OCI-LY3 (cell line): ENCODE measurements around the gene ZNHIT3.
"Not testable (repeated sequence)": the region's sequence is repeated elsewhere in the genome, so short reads cannot be mapped to it uniquely, and the experiment has no call there.

Experiments
- H2AFZ ChIP-seq: fragments of 200-600, 300-600 bp; shearing (Covaris generic); 2 replicates; pipeline ENCODE4 v1.6.0; 2014; ENCODE audit warnings: antibody characterized with exemption, low read depth, low read length
- H3K27ac ChIP-seq: fragments of 200-600, 300-600 bp; sonication (generic); 2 replicates; pipeline ENCODE4 v1.5.1; 2014; ENCODE audit warnings: mild to moderate bottlenecking, low read length, moderate library complexity, mixed read lengths
- H3K27me3 ChIP-seq: fragments of 200-600, 300-600 bp; sonication (generic); 2 replicates; pipeline ENCODE4 v1.6.1; 2014; ENCODE audit warnings: low read depth, low read length, mixed read lengths
- H3K36me3 ChIP-seq: fragments of 200-600, 300-600 bp; sonication (generic); replicated peaks from 2 replicates; pipeline ENCODE3; 2014; ENCODE audit warnings: low read depth, low read length, mixed read lengths
- H3K4me1 ChIP-seq: fragments of 300-600, 200-600 bp; sonication (generic); 2 replicates; pipeline ENCODE4 v1.6.1; 2014; ENCODE audit warnings: low read length, mixed read lengths
- H3K4me2 ChIP-seq: fragments of 200-600, 300-600 bp; sonication (generic); 2 replicates; pipeline ENCODE4 v1.6.1; 2014; ENCODE audit warnings: low read length, mixed read lengths
- H3K4me3 ChIP-seq: fragments of 300-600, 200-600 bp; sonication (generic); 2 replicates; pipeline ENCODE4 v1.5.1; 2014; ENCODE audit warnings: antibody characterized with exemption, mild to moderate bottlenecking, low read length, moderate library complexity
- H3K79me2 ChIP-seq: fragments of 300-600, 200-600 bp; shearing (Covaris generic); 2 replicates; pipeline ENCODE4 v1.6.1; 2014; ENCODE audit warnings: mild to moderate bottlenecking, low read length, mixed read lengths
- H3K9ac ChIP-seq: fragments of 300-600, 200-600 bp; shearing (Covaris generic); 2 replicates; pipeline ENCODE4 v1.6.0; 2014; ENCODE audit warnings: mild to moderate bottlenecking, low read length, moderate library complexity
- H3K9me3 ChIP-seq: fragments of 200-600, 300-600 bp; shearing (Covaris generic); 2 replicates; pipeline ENCODE4 v1.6.1; 2014; ENCODE audit warnings: low read length, mixed read lengths; ENCODE audit not compliant: insufficient read depth
- H4K20me1 ChIP-seq: fragments of 200-600, 300-600 bp; sonication (generic); 2 replicates; pipeline ENCODE4 v1.6.1; 2016; ENCODE audit warnings: low read length, mixed read lengths; ENCODE audit not compliant: insufficient read depth
- CTCF ChIP-seq: fragments of 200-600, 300-600 bp; sonication (generic); IDR thresholded peaks from 2 replicates; pipeline ENCODE4 v1.5.1; 2014; ENCODE audit warnings: antibody characterized with exemption, low read length, low read depth
- EZH2phosphoT487 ChIP-seq: fragments of 200-600 bp; shearing (Covaris generic); IDR thresholded peaks from 2 replicates; pipeline ENCODE4 v1.6.1; 2018; ENCODE audit warnings: antibody characterized with exemption, mixed run types, low read depth

Gene ZNHIT3

GRCh38 chr17:36482611-36483504 is 3.6 kb upstream of the ZNHIT3 start:
- H3K79me2 ChIP-seq, result peaks cover 13% of the 10 kb centered on the region
- H3K36me3 ChIP-seq, result no peaks in the 10 kb centered on the region
- H3K4me3 ChIP-seq, result no peak overlapping the region
- H3K4me2 ChIP-seq, result peak overlapping the region; percentile 58
- H3K4me1 ChIP-seq, result peaks cover 14% of the 10 kb centered on the region
- no peak overlapping the region for H2AFZ ChIP-seq
- TF ChIP-seq CTCF, result peak; percentile 50
- no peak for TF ChIP-seq EZH2phosphoT487
- H3K9ac ChIP-seq, result no peak overlapping the region
- no peak overlapping the region for H3K27ac ChIP-seq
- peaks cover 13% of the 10 kb centered on the region for H3K27me3 ChIP-seq
- no peaks in the 10 kb centered on the region for H3K9me3 ChIP-seq
- H4K20me1 ChIP-seq, result no peaks in the 10 kb centered on the region

GRCh38 chr17:36484021-36484420 is 2.5 kb upstream of the ZNHIT3 start:
- not testable (repeated sequence) for H3K9me3 ChIP-seq, H3K9ac ChIP-seq, H3K27ac ChIP-seq, H2AFZ ChIP-seq, H3K36me3 ChIP-seq, H3K4me2 ChIP-seq, H3K4me3 ChIP-seq, H4K20me1 ChIP-seq, H3K27me3 ChIP-seq
- peaks cover 19% of the 10 kb centered on the region for H3K79me2 ChIP-seq
- H3K4me1 ChIP-seq, result peaks cover 14% of the 10 kb centered on the region

- Histone ChIP-seq H3K4me2 (peak overlapping the region; percentile 89), H3K36me3 (no peaks in the 10 kb centered on the region), H3K9me3 (no peaks in the 10 kb centered on the region), H3K27ac (no peak overlapping the region), H3K4me3 (peak overlapping the region; percentile 89), H2AFZ (peak overlapping the region; percentile 77), H3K4me1 (peaks cover 14% of the 10 kb centered on the region), H4K20me1 (no peaks in the 10 kb centered on the region), H3K27me3 (peaks cover 3% of the 10 kb centered on the region; the same call in 1 of the 2 replicates), H3K9ac (peak overlapping the region; percentile 75; the same call in 1 of the 2 replicates), H3K79me2 (peaks cover 23% of the 10 kb centered on the region)
- TF ChIP-seq EZH2phosphoT487, result no peak
- TF ChIP-seq CTCF, result no peak
Observed at GRCh38 chr17:36485027-36485426, 1.5 kb upstream of the ZNHIT3 start.

- Histone ChIP-seq H3K36me3 (no peaks in the 10 kb centered on the region), H3K9ac (peak overlapping the region; percentile 75), H3K4me2 (peak overlapping the region; percentile 89), H3K4me1 (peaks cover 14% of the 10 kb centered on the region), H3K4me3 (peak overlapping the region; percentile 89), H3K27me3 (no peaks in the 10 kb centered on the region), H3K79me2 (peaks cover 26% of the 10 kb centered on the region), H3K27ac (peak overlapping the region; percentile 54), H4K20me1 (no peaks in the 10 kb centered on the region), H3K9me3 (no peaks in the 10 kb centered on the region), H2AFZ (peak overlapping the region; percentile 77)
- TF ChIP-seq CTCF (no peak), EZH2phosphoT487 (no peak)
Observed at GRCh38 chr17:36485805-36486203, 677 bp upstream of the ZNHIT3 start.
